NCI-H510A (cell line): Measurements from ENCODE around the gene ITFG2.
"Not testable (repeated sequence)": the region's sequence is repeated elsewhere in the genome, so short reads cannot be mapped to it uniquely, and the experiment has no call there.

ENCODE experiments used
- DNase-seq: peaks from one replicate; lab custom pipeline; 2025; lab: John Stamatoyannopoulos, UW

Gene ITFG2

GRCh38 chr12:2812290-2813213 lies at the start of gene ITFG2:
ITFG2 (plus strand) TSS chr12:2812668; CDS start chr12:2812761, 93 bp downstream.
- DNase-seq, result peak; percentile 97

DNA sequence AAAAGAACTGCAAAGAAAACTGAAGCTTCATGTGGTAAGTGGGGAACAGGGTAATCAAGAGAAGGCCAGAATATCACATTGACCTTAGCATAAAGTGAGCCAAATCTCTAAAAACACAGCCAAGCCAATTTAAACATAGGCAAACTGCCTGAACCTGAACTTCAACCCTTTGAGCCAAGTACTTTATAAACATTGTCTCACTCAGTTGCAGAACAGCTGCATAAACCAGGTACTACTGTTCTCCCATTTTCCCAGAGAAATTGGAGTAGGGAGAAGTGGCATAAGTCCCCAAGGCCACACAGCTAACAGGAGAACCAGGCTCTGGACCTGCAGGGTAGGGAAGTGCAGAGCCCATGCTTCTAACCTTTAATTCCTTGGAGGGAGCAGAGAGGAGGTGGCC lies 48.1 kb upstream of the ITFG2 start:
- no peak for DNase-seq

GRCh38 chr12:2765052-2765451 lies 47.4 kb upstream of the ITFG2 start:
- no peak for DNase-seq

DNA sequence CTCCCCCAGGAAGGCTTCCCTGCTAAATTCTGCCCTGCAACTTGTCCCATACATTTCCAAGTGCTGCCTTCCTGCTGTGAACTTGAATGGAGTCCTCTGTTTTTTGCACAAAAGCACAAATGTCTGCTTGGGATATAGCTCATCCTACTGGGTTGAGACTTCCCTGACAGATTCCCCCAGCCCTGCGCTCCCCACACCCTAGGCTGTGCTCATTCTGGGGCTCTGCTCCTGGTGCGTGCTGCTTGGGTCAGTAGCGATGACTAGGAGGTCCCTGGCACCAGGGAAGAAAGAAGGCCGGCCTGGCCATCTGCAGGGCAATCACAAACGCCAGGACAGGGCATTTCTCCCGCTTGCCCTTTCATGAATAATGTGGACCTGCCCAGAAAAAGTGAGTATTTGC lies 46.9 kb upstream of the ITFG2 start:
- no peak for DNase-seq

DNA sequence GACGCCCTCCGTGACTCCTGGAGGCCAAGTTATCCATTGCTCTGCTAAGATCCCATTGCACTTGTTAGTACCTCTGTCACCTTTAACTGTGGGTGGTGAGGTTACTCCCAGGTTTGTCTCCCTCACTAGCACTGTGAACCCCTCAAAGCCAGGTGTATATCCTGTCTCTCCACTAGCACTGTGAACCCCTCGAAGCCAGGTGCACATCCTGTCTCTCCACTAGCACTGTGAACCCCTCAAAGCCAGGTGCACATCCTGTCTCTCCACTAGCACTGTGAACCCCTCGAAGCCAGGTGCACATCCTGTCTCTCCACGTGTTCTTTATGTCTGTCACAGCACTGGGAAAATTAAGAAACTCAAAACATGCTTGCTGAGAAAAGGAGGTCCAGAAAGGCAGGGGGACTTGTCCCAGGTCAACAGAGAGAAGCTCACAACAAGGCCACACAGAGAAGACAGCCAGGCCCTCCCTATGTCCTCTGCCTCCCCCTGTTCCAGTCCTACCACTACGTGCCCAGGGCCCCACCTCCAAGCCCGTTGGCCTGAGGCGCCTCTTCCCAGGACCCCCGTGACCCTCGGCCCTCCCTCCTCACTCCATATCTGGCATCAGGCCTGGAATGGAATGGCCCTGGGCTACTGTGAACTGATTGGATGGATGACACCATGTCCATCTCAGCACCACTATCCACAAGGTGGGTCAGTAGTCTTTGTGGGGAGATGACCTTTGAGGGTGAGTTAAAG lies 44.1 kb upstream of the ITFG2 start:
- no peak for DNase-seq

DNA sequence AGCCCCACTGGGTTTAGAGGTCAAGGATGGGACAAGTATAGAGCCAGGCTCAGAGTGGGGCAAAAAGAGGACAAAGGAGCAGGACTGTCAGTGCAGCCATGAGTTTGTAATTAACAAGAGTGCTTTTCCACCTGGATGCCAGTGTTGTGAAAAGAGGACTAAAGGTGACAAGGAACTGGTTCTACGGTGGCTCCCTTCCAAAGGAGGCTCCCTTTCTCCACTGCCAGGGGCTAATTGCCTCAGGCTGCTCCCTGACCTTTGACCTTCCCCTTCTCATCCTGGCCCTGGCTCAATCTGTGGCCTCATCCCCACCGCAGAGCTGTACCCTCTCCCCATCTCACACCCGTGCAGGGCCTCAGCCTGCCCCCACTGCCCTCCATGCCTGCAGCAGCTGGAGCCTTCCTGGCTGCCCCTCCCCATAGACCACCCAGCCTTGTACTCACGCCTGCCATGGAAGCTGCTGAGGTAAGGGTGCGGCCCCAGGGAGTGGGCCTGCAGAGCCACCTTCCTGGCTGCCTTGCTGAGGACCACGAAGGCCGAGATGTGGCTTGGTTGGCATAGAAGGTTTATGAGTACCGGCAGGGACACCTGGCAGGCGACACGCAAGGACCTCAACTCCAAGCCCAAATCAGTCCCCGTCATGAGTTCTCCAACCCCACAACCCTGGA lies 42.5 kb upstream of the ITFG2 start:
- DNase-seq, result no peak

- not testable (repeated sequence) for DNase-seq
Observed at GRCh38 chr12:2770544-2770943, 41.9 kb upstream of the ITFG2 start.

- no peak for DNase-seq
Observed at GRCh38 chr12:2772370-2772769, 40.1 kb upstream of the ITFG2 start.

GRCh38 chr12:2773199-2773875 lies 39.1 kb upstream of the ITFG2 start:
- no peak for DNase-seq

DNA sequence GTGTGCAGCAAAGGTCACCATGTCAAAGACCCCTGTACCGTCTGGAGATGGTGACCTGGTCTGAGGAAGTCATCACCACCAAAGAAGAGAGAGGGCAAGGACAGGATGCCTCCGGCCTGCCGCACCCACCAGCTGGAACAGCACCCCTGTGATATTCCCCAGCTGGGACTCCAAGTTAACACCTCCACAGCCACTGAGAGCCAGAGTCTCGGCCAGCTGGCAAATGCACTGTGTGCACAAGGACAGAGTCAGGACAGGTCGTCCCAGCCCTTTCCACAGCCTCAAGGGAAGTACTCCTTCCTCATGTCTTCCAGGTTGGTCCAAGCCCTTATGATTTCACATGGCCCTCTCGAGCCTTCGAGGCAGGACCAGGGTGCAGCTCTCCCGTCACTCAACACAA lies 37.0 kb upstream of the ITFG2 start:
- DNase-seq, result no peak

- DNase-seq, result no peak
Observed at GRCh38 chr12:2776129-2776806, 36.2 kb upstream of the ITFG2 start.

GRCh38 chr12:2779281-2779680 lies 33.2 kb upstream of the ITFG2 start:
- DNase-seq, result no peak

- DNase-seq, result peak; percentile 20
Observed at GRCh38 chr12:2783936-2784600, 28.4 kb upstream of the ITFG2 start.

DNA sequence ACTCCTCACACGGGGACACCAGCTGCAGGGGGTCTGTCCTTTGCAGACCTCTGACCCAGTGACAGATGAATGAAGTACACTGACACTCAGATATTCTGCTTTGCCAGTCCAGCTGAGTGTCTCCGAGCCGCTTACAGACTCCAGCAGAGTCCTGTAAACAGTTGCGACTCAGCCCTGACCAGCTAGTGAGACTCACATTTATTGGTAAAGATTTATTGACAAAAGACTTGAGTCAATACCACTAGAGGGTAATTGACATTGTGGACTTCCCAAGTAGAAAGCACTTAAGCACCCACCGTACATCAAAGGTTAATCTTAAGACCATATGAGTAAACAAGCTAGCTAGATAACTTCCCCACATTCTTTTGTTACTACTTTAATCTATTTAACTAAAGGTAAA lies 27.5 kb upstream of the ITFG2 start:
- DNase-seq, result no peak

DNA sequence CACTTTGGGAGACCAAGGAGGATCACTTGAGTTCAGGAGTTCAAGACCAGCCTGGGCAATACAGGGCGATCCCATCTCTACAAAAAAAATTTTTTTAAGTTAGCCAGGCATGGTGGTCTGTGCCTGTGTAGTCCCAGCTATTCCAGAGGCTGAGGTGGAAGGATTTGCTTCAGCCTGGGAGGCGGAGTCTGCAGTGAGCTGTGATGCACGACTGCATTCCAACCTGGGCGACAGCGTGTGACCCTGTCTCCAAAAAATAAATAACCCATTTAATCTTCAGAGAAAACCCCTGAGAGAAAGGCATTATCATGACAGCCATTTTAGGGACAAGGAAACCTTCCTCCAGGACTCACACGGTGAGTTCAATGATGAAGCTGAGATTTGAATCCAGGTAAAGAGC lies 21.4 kb upstream of the ITFG2 start:
- DNase-seq, result no peak

GRCh38 chr12:2792671-2793500 lies 19.6 kb upstream of the ITFG2 start:
- no peak for DNase-seq

GRCh38 chr12:2793561-2793960 lies 18.9 kb upstream of the ITFG2 start:
- no peak for DNase-seq

DNA sequence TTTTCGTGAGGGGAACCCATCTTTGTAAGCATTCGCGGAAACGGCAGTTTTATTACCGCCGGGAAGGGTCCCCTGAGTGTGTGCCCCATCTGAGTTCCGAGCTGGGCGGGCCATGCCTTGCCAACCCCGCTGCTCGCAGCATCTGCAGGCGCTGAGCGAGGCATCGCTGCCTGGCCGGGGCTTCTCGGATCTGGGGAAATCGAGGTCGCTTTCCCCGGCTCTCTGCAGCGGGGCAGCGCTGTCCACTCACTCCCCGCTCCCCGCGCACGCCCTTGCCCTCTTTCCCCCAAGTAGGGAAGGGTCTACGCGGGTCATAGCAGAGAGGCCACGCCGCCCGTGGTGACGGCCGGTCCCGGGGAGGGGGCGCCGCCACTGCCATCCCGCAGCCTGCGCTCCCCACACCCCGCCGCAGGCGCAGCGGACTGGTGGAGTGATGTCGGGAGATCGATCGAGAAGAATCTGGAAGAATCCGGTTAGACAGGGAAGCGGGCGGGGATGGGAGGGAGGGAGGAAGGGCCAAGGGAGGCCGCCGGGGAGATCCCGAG lies 18.2 kb upstream of the ITFG2 start:
- DNase-seq, result peak; percentile 39

DNA sequence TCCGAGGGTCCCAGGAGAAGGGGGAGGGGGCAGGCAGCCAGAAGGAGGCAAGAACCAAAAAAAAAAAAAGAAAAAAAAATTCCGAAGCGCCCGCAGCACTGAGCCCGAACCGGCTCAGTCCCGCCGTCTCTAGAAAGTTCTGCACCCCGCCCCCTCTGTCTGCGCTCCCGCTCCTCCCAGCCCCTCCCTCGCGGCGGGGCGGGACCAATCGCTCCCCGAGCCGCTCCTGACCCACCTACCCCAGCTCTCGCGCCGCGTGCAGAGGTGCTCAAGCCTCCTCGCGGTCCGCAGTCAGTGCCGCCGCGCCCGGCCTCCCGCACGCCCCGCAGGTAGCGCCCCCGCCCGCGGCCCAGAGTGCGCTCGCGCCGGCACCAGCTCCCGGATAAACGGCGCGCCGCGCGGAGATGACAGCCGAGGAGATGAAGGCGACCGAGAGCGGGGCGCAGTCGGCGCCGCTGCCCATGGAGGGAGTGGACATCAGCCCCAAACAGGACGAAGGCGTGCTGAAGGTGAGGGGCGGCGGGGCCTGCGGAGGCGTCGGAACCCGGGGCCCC lies 17.7 kb upstream of the ITFG2 start, which contains the start of gene FKBP4:
Gene FKBP4, plus strand, starts transcription at position 235 of the 554 bp plus-strand sequence. Its CDS starts 170 bp downstream, at position 405.
- peak; percentile 86 for DNase-seq
